ENCODE measurements around the gene SPARC.
A peak's percentile ranks its signal among the peaks of the same experiment; 100 is the strongest.

SPARC gene

GRCh38 chr5:151631941-151632340 lies 54.8 kb downstream of the SPARC start:
- no peak overlapping the region for H3K27ac ChIP-seq
- no peak for DNase-seq (ENCODE audit: low read depth, low spot score)

DNA sequence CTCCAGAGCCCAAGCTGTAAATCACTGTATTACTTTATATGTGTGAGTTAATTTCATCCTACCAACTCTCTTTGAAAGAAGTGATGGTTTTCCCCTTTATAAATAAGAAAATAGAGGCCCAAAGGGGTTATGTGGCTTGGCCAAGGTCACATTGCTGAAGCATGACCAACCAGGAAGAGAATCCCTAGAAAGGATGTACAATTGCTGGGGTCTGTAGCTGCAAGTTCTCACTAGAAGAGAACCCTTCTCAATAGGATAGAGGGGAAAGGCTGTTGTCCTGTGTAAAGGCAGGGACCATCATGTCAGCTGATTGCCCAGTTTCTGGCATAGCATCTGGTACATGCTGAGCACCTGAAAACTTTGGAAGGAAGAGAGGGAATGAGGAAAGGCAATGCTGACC lies 56.6 kb downstream of the SPARC start:
- no peak for DNase-seq (ENCODE audit: low read depth, low spot score)
- no peak overlapping the region for H3K27ac ChIP-seq

DNA sequence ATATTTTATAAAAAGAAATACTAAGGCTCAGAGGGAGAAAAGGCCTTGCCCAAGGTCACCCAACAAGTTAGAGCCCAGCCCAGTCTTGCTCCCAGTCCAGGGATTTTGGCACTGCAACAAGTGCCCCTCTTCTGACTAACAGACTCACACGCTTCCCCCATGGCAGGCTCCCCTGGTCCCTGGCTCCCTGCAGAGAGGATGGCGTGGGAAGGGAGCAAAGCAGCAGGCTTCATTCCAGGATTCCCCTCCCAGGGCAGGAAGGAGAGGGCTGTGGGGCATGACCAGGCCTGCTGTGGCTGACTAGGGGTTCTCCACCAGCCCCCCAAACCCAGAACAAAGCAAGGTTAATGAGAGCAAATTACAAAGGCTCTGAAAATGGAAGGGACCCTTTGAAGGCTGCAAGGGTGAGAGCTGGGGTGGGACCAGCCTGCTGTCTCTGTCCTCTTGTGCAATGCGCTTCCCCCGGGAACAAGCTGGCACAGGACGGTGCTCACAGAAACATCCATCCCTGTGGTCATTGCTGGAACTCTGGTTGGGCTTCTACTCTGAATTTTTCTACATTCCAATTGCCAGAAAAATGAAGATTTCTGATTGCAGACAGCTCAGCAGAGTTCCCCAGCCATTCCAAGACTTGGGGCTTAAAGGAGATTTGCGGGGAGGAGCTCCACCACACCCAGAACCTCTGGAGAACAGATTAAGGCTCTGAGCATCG lies 58.4 kb downstream of the SPARC start:
- peak overlapping the region; percentile 66 for H3K27ac ChIP-seq
- DNase-seq (ENCODE audit: low read depth, low spot score): no peak

DNA sequence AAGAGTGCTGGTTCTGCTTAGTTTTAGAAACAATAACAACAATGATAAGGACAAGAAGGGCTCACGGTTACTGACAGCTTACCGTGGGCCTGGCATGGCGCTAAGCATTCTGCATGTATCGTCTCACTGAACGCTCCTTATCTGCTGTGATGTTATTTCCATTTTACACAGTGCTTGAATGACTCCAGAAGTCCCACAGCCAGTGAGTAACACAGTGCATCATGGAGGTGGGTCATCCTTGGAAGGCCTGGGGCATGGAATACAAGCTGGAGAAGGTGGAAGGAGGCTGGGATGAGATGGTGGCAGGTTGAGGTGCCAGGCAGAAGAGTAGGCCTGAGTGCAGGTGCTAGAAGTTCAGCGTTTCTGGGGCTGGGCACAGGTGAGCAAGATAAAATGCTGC lies 59.1 kb downstream of the SPARC start:
- no peak for DNase-seq (ENCODE audit: low read depth, low spot score)
- H3K27ac ChIP-seq: peak overlapping the region; percentile 66

- no peak overlapping the region for H3K27ac ChIP-seq
- no peak for DNase-seq (ENCODE audit: low read depth, low spot score)
These were observed 61.4 kb downstream of the SPARC start for GRCh38 chr5:151625285-151625684.

GRCh38 chr5:151624476-151624875 lies 62.2 kb downstream of the SPARC start:
- H3K27ac ChIP-seq: no peak overlapping the region
- no peak for DNase-seq (ENCODE audit: low read depth, low spot score)

GRCh38 chr5:151622367-151623088 lies 64.2 kb downstream of the SPARC start:
- H3K27ac ChIP-seq: no peak overlapping the region

DNA sequence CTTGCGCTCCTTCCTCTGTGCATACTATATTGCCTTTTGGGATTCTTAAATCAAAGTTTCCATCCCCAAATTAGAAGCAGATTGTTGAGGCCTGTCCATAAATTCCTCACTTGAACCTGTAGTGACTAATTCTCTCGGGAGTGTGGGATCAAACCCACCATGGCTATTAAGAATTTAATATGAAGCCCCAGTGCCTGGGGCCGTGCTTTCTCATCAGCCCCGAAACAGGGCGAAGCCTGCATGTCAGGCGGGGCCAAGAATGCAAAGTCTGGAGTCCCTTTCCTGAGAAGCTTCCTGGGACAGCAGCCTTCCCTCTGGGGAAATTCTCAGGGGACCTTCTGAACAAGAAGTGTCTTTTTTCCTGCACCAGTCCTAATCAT lies 66.3 kb downstream of the SPARC start:
- no peak for DNase-seq (ENCODE audit: low read depth, low spot score)
- peak overlapping the region; percentile 87 for H3K27ac ChIP-seq

More at GRCh38 chr5:151622367-151623088, 64.2 kb downstream of the SPARC start:
- DNase-seq (ENCODE audit: low read depth, low spot score): no peak

DNA sequence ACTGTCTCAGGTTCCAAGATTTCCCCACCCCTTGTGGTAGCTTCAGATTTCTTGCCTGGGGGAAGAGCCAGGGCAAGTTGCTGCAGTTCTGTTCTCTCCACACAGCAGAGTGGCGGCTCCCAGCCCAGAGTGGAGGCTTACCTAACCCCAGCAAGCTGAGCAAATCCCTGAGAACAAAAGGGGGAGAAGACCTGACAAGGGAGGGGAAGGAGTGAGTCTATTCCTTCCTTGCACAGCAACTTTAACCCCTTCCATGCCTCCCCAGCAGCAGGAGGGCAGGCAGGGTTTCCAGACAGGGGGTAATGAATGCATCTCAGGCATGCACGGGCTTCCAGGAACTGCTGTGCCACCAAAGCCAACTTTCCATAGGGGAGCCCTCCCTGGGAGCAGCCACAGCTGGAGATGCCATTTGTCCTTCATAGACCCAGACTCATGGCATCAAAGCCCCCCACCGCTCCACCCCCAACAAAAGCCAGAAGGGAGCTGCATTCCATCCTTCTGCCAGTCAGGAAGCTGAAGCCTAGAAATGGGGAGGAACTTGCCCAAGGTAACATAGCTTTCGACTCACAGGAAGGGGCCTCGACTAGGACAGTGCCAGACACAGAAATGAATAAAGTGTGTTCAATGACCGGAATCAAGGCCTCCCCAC lies 66.8 kb downstream of the SPARC start:
- peak overlapping the region; percentile 87 for H3K27ac ChIP-seq
- DNase-seq (ENCODE audit: low read depth, low spot score): peak; percentile 93

DNA sequence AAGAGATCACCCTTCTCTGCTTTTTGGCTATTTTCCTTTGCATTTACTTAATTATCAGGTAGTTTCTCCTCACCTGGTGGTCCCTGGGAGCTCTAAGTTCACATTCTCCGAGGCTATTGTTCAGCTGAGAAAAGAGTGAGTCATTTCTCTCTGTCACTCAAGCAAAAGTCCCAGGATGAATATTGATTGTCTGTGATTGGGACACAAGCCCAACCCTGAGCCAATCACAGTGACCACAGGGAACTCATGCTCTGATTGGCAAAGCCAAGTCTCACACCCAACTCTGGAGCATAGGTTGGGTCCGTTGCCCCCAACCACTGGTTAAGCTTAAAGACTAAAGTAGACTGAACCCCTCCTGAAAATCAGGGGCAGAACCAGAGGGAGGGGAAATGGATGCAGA lies 67.8 kb downstream of the SPARC start:
- peak overlapping the region; percentile 87 for H3K27ac ChIP-seq
- DNase-seq (ENCODE audit: low read depth, low spot score): no peak

DNA sequence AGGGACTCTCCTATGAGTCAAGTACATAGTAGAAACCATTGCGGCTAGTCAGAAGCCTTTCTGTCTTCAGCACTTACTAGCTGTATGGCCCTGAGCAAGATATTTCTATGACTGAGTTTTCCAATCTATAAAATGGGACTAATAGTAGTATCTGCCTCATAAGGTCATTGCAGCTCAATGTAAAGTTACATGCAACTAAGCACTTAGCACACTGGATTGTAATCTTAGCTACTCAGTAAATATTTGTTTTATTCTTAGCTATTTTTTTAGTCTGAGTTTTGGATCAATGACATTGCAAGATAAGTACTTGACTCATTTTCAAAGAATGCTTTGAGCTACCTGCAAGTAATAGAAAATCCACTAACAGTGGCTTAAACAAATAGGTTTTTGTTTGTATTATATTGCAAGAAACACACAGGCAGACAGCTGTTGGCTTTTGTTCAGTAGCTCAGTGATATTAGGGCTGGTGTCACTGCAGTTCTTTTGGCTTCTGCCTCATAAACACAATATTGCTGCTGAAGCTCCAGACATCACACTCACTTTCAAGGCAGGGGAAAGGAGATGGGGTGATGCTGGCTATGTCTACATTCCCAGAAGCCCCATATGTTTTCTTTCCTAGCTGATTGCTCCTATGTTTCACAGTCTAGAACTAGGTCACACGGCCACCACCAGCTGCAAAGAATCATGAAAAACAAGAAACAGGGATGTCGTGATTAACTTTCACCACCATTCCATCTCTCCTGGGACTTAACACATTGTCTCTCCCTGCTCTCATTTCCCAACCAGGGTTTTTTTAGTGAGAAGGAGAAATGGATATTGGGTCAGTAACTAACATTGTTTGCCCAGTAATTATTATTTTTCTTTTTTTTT lies 68.6 kb downstream of the SPARC start:
- no peak for DNase-seq (ENCODE audit: low read depth, low spot score)
- peak overlapping the region; percentile 87 for H3K27ac ChIP-seq

DNA sequence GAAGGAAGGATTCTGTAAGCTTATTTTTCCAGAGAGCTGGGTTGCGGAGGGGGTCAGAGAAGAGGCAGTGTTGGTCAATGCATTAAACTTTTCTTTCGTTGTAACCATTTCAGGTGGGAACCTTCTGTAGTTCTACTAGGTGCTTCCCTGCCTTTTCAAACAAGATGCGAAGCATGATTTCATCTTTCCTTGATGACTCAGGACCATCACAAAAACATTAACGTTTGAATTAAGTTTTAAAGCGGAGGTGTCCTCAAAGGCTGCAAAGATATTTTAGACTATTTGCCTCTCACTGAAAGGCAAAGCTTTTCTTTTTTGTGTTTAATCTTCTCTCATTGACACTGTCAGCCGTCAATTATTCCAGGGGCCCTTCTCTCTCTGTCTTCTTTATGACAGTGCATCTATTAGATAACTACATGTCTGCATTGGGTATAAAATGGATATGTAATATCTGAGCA lies 69.3 kb downstream of the SPARC start:
- no peak for DNase-seq (ENCODE audit: low read depth, low spot score)
- H3K27ac ChIP-seq: peak overlapping the region; percentile 87

- peak overlapping the region; percentile 87 for H3K27ac ChIP-seq
- DNase-seq (ENCODE audit: low read depth, low spot score): peak; percentile 100
These were observed 71.3 kb downstream of the SPARC start for GRCh38 chr5:151615431-151615830.

GRCh38 chr5:151614565-151614964 lies 72.2 kb downstream of the SPARC start:
- no peak for DNase-seq (ENCODE audit: low read depth, low spot score)
- peak overlapping the region; percentile 87 for H3K27ac ChIP-seq

- peak; percentile 99 for DNase-seq (ENCODE audit: low read depth, low spot score)
- peak overlapping the region; percentile 87 for H3K27ac ChIP-seq
These were observed 73.9 kb downstream of the SPARC start for GRCh38 chr5:151612689-151613427.

GRCh38 chr5:151611127-151611775 lies 75.5 kb downstream of the SPARC start:
- DNase-seq (ENCODE audit: low read depth, low spot score): no peak
- H3K27ac ChIP-seq: no peak overlapping the region
